ACC112 (cell line): ENCODE results near the gene SLC12A3.

Source experiments
- H2AFZ ChIP-seq: fragments of 200-600 bp; sonication (generic); one replicate; pipeline ENCODE4 v1.6.0; 2017; ENCODE audit warnings: antibody characterized with exemption, low read length; ENCODE audit not compliant: unreplicated experiment
- H3K27ac ChIP-seq: fragments of 200-600 bp; sonication (generic); 2 replicates; pipeline ENCODE4 v1.5.1; 2014; ENCODE audit warnings: low read depth, mild to moderate bottlenecking, antibody characterized with exemption, low read length, moderate library complexity
- H3K27me3 ChIP-seq: fragments of 200-600 bp; sonication (generic); 2 replicates; pipeline ENCODE4 v1.6.1; 2014; ENCODE audit warnings: mild to moderate bottlenecking, antibody characterized with exemption, low read length, moderate library complexity, mixed read lengths; ENCODE audit not compliant: insufficient read depth
- H3K36me3 ChIP-seq: fragments of 200-600 bp; sonication (generic); 2 replicates; pipeline ENCODE4 v1.6.1; 2016; ENCODE audit warnings: mild to moderate bottlenecking, antibody characterized with exemption, low read length, moderate library complexity, mixed read lengths; ENCODE audit not compliant: insufficient read depth
- H3K4me1 ChIP-seq: fragments of 200-600 bp; sonication (generic); one replicate; pipeline ENCODE4 v1.6.1; 2016; ENCODE audit warnings: low read length, mixed read lengths; ENCODE audit not compliant: insufficient read depth, unreplicated experiment, control insufficient read depth
- H3K4me3 ChIP-seq: fragments of 200-600 bp; sonication (generic); 2 replicates; pipeline ENCODE4 v1.5.1; 2014; ENCODE audit warnings: mild to moderate bottlenecking, low read depth, low read length
- H3K79me2 ChIP-seq: fragments of 200-600 bp; sonication (generic); one replicate; pipeline ENCODE4 v1.6.0; 2016; ENCODE audit warnings: low read length; ENCODE audit not compliant: control insufficient read depth, unreplicated experiment, insufficient read depth

Gene SLC12A3

GRCh38 chr16:56892705-56893104 lies 27.7 kb downstream of the SLC12A3 start:
- Histone ChIP-seq H2AFZ (no peak overlapping the region), H3K4me3 (no peak overlapping the region), H3K27ac (no peak overlapping the region), H3K79me2 (no peaks in the 10 kb centered on the region), H3K36me3 (no peaks in the 10 kb centered on the region), H3K4me1 (no peaks in the 10 kb centered on the region), H3K27me3 (no peaks in the 10 kb centered on the region)

DNA sequence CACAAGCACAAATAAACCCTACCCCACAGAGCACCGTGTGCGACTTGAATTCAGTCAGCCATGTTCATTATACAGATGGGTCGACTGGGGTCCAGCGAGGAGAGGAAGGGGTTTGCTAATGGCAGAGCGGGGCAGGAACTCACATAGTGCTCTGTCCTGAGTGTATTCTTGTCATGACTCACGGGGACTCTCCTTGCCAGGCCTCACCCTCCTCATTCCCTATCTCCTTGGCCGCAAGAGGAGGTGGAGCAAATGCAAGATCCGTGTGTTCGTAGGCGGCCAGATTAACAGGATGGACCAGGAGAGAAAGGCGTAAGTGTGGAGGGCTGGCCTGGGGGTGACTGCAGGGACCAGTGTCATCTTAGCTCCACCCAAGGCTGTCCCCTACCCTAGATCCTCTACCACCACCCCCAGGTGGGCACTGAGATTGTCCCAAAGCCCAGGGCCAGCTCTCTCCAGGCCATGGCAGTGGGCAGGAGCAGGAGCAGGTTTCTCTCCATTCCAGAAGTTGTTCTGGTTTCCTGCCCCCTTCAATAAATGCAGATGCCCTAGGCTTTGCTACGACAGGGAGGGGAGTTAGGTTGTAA lies 29.4 kb downstream of the SLC12A3 start:
- Histone ChIP-seq H3K27me3 (no peaks in the 10 kb centered on the region), H3K79me2 (no peaks in the 10 kb centered on the region), H3K27ac (no peak overlapping the region), H3K4me3 (no peak overlapping the region), H2AFZ (no peak overlapping the region), H3K4me1 (no peaks in the 10 kb centered on the region), H3K36me3 (no peaks in the 10 kb centered on the region)

GRCh38 chr16:56895813-56896212 lies 30.8 kb downstream of the SLC12A3 start:
- Histone ChIP-seq H3K4me3 (no peak overlapping the region), H3K36me3 (no peaks in the 10 kb centered on the region), H3K79me2 (no peaks in the 10 kb centered on the region), H3K4me1 (no peaks in the 10 kb centered on the region), H3K27me3 (no peaks in the 10 kb centered on the region), H3K27ac (no peak overlapping the region), H2AFZ (no peak overlapping the region)

- Histone ChIP-seq H3K4me3 (no peak overlapping the region), H2AFZ (no peak overlapping the region), H3K27ac (no peak overlapping the region), H3K4me1 (no peaks in the 10 kb centered on the region), H3K36me3 (no peaks in the 10 kb centered on the region), H3K27me3 (no peaks in the 10 kb centered on the region), H3K79me2 (no peaks in the 10 kb centered on the region)
These were observed 31.2 kb downstream of the SLC12A3 start for GRCh38 chr16:56896244-56896643.

DNA sequence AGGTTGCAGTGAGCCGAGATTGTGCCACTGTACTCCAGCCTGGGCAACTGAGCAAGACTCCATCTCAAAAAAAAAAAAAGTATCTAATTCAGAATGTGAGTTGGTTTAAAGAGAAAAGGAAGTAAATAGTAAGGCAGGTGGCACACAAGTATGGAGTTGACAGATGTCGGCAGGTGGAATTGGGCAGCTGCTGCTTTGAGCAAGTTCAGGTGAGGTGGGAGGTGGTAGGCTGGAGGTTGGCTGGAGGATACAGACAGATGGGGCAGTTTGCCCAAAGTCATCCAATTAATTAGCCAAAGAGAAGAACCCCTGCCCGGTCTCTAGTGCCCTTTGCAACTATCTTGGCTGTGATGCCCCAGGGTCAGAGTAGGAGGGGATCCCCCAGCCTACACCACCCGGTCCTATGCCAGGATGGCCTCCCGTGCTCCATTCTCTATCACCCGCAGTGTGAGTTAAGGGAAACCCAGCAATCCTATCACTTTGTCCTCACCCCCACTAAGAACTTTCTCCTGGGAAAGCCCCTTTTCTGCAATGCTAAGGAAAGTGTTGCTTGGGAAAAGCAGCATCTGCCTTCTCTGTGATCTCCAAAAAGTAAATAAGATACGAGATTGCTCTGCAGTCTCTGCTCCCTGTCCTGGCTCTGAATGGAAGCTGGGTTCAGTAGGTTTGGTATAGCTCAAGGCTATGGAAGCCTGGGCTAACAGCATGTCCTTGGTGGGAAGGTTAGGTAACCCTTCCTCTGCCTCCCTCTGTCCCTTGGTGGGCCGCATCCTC lies 32.2 kb downstream of the SLC12A3 start:
- H3K27me3 ChIP-seq: peaks cover 6% of the 10 kb centered on the region
- no peaks in the 10 kb centered on the region for H3K79me2 ChIP-seq
- no peak overlapping the region for H3K4me3 ChIP-seq
- no peaks in the 10 kb centered on the region for H3K4me1 ChIP-seq
- H2AFZ ChIP-seq: no peak overlapping the region
- H3K36me3 ChIP-seq: no peaks in the 10 kb centered on the region
- H3K27ac ChIP-seq: no peak overlapping the region

DNA sequence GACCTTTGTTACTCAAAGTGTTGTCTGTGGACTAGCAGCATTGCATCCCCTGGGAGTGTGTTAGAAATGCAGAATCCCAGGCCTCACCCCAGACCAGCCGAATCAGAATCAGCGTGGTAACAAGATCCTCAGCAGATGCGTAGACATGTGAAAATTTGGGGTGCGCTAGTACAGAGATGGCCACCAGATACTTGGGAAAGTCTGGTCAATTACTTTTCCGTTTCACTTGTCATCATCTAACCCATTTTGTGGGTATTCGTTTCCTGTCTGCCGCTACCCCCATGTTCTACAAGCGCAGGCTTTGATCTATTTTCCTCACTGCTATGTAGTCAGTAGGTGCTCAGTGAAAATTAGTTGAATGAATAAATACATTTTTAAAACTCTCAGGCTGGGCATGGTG lies 33.8 kb downstream of the SLC12A3 start:
- H3K4me3 ChIP-seq: no peak overlapping the region
- H2AFZ ChIP-seq: no peak overlapping the region
- no peaks in the 10 kb centered on the region for H3K4me1 ChIP-seq
- no peak overlapping the region for H3K27ac ChIP-seq
- H3K36me3 ChIP-seq: no peaks in the 10 kb centered on the region
- H3K79me2 ChIP-seq: no peaks in the 10 kb centered on the region
- peaks cover 6% of the 10 kb centered on the region for H3K27me3 ChIP-seq

GRCh38 chr16:56903866-56904265 lies 38.9 kb downstream of the SLC12A3 start:
- Histone ChIP-seq H3K27me3 (peaks cover 11% of the 10 kb centered on the region), H3K36me3 (no peaks in the 10 kb centered on the region), H2AFZ (no peak overlapping the region), H3K27ac (no peak overlapping the region), H3K4me3 (no peak overlapping the region), H3K4me1 (no peaks in the 10 kb centered on the region), H3K79me2 (no peaks in the 10 kb centered on the region)

DNA sequence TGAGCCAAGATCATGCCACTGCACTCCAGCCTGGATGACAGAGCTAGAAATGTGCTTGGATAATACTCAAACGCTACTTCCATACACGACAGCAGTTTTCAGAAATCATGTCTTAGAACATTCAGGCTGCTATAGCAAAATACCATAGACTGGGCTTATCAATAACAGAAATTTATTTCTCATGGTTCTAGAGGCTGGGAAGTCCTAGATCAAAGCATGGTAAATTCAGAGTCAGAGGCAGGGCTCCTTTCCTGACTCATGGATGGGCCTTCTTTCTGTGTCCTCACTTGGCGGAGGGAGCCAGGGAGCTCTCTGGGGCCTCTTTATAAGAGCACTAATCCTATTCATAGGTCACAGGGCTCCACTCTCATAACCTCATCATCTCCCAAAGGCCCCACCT lies 42.4 kb downstream of the SLC12A3 start:
- H3K27me3 ChIP-seq: 0 out of 2 replicates have a peak, but pooled peaks cover 5% of the 10 kb centered on the region
- no peak overlapping the region for H3K27ac ChIP-seq
- no peak overlapping the region for H2AFZ ChIP-seq
- H3K36me3 ChIP-seq: no peaks in the 10 kb centered on the region
- no peak overlapping the region for H3K4me3 ChIP-seq
- H3K79me2 ChIP-seq: no peaks in the 10 kb centered on the region
- peaks cover 27% of the 10 kb centered on the region for H3K4me1 ChIP-seq

GRCh38 chr16:56909527-56909979 lies 44.5 kb downstream of the SLC12A3 start:
- H3K79me2 ChIP-seq: no peaks in the 10 kb centered on the region
- no peak overlapping the region for H3K4me3 ChIP-seq
- H3K4me1 ChIP-seq: peaks cover 38% of the 10 kb centered on the region
- H3K36me3 ChIP-seq: no peaks in the 10 kb centered on the region
- no peak overlapping the region for H2AFZ ChIP-seq
- H3K27me3 ChIP-seq: 0 out of 2 replicates have a peak, but pooled peaks cover 5% of the 10 kb centered on the region
- H3K27ac ChIP-seq: peak overlapping the region; percentile 71; the same call in 1 of the 2 replicates

- peak overlapping the region; percentile 71 for H3K27ac ChIP-seq
- no peak overlapping the region for H3K4me3 ChIP-seq
- no peaks in the 10 kb centered on the region for H3K36me3 ChIP-seq
- 0 out of 2 replicates have a peak, but pooled peaks cover 5% of the 10 kb centered on the region for H3K27me3 ChIP-seq
- no peaks in the 10 kb centered on the region for H3K79me2 ChIP-seq
- H3K4me1 ChIP-seq: peaks cover 40% of the 10 kb centered on the region
- no peak overlapping the region for H2AFZ ChIP-seq
These were observed 45.1 kb downstream of the SLC12A3 start for GRCh38 chr16:56910112-56910511.
